Muscle layer of duodenum (tissue), 2 donors: Measurements from ENCODE around the gene SLC18A3.

Source experiments
- H3K27ac ChIP-seq: one replicate; pipeline ENCODE4 v1.7.0; 2013; ENCODE audit warnings: mild to moderate bottlenecking, low read length
- H3K27me3 ChIP-seq: one replicate; pipeline ENCODE4 v1.7.0; 2013; ENCODE audit warnings: low read depth, mild to moderate bottlenecking, control low read depth, low read length
- H3K36me3 ChIP-seq, 2 donors: one replicate each; pipeline ENCODE4 v1.7.0; 2013; ENCODE audit warnings: low read length in 2 of 2, control low read depth in 1 of 2, mild to moderate bottlenecking in 1 of 2; ENCODE audit not compliant: insufficient read depth in 2 of 2, control insufficient read depth in 1 of 2
- H3K4me1 ChIP-seq, 2 donors: one replicate each; pipeline ENCODE4 v1.7.0; 2013; ENCODE audit warnings: low read length in 2 of 2, mild to moderate bottlenecking in 2 of 2, control low read depth in 1 of 2, moderate library complexity in 1 of 2; ENCODE audit not compliant: insufficient read depth in 2 of 2, control insufficient read depth in 1 of 2
- H3K4me3 ChIP-seq, 2 donors: one replicate each; pipeline ENCODE4 v1.7.0; 2013; ENCODE audit warnings: low read length in 2 of 2, low read depth in 1 of 2, mild to moderate bottlenecking in 1 of 2
- H3K9me3 ChIP-seq, 2 donors: one replicate each; pipeline ENCODE4 v1.7.0; 2013; ENCODE audit warnings: low read length in 2 of 2, control low read depth in 1 of 2, mild to moderate bottlenecking in 1 of 2; ENCODE audit not compliant: control insufficient read depth in 1 of 2
- donor health status: healthy.

SLC18A3 gene

DNA sequence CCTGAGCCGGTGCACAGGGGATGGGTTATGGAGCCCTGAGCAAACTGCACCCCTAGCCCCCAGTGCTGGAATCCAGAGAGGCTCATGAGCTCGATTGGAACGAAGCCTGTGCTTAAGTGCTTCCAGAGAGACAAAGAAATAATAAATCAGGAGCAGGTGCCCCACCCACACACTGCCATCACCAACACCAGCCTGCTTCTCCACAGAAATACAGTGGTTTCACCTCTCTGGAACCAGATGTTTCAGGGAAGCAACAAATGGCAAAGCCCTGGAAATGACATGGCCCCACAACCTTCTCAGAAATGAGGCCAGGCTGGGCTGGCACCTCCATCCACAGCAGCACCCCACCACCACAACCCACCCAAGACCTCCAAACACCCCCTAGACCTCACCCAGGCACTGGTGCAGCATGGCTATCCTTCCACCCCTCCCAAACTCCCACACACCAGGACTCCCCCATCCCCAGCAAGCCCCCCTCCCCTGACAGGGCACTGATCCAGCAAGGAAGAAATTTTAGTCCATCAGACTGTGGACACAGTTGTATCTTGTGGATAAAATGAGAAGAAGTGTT is 4.1 kb upstream of the SLC18A3 start:
- peaks cover 0 to 19% of the 10 kb centered on the region in 2 donors for H3K4me1 ChIP-seq
- H3K27ac ChIP-seq = no peak overlapping the region
- no peaks in the 10 kb centered on the region for H3K9me3 ChIP-seq
- peaks cover 29% of the 10 kb centered on the region for H3K27me3 ChIP-seq
- H3K4me3 ChIP-seq = no peak overlapping the region
- no peaks in the 10 kb centered on the region for H3K36me3 ChIP-seq

GRCh38 chr10:49606981-49607535 is 3.1 kb upstream of the SLC18A3 start:
- H3K4me3 ChIP-seq = no peak overlapping the region
- H3K4me1 ChIP-seq = peaks cover 0 to 29% of the 10 kb centered on the region in 2 donors
- no peaks in the 10 kb centered on the region for H3K36me3 ChIP-seq
- H3K9me3 ChIP-seq = no peaks in the 10 kb centered on the region
- H3K27me3 ChIP-seq = peaks cover 40% of the 10 kb centered on the region
- no peak overlapping the region for H3K27ac ChIP-seq

- Histone ChIP-seq H3K4me1 (peaks cover 0 to 30% of the 10 kb centered on the region in 2 donors), H3K27me3 (peaks cover 52% of the 10 kb centered on the region)
These were observed 1.7 kb upstream of the SLC18A3 start for GRCh38 chr10:49608166-49609005.

DNA sequence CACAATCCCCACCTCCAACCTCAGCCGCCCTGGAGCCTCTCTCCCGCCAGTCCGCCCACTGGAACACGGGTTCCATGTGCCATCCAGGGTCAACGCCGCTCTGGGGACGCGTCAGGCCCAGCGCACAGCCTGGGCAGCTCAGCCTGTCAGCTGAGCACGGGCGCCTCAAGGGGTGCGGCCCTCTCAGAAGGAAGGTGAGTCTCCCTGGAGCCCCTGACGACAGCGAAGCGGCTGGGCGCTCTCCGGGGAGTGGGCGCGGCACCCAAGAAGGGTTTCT is 1.2 kb upstream of the SLC18A3 start:
- H3K27me3 ChIP-seq = peaks cover 55% of the 10 kb centered on the region
- no peak overlapping the region for H3K4me3 ChIP-seq
- H3K4me1 ChIP-seq = peaks cover 0 to 30% of the 10 kb centered on the region in 2 donors
- H3K36me3 ChIP-seq = no peaks in the 10 kb centered on the region
- no peaks in the 10 kb centered on the region for H3K9me3 ChIP-seq
- H3K27ac ChIP-seq = no peak overlapping the region

More at GRCh38 chr10:49608166-49609005, 1.7 kb upstream of the SLC18A3 start:
- Histone ChIP-seq H3K9me3 (no peaks in the 10 kb centered on the region), H3K36me3 (no peaks in the 10 kb centered on the region), H3K27ac (no peak overlapping the region), H3K4me3 (no peak overlapping the region)

DNA sequence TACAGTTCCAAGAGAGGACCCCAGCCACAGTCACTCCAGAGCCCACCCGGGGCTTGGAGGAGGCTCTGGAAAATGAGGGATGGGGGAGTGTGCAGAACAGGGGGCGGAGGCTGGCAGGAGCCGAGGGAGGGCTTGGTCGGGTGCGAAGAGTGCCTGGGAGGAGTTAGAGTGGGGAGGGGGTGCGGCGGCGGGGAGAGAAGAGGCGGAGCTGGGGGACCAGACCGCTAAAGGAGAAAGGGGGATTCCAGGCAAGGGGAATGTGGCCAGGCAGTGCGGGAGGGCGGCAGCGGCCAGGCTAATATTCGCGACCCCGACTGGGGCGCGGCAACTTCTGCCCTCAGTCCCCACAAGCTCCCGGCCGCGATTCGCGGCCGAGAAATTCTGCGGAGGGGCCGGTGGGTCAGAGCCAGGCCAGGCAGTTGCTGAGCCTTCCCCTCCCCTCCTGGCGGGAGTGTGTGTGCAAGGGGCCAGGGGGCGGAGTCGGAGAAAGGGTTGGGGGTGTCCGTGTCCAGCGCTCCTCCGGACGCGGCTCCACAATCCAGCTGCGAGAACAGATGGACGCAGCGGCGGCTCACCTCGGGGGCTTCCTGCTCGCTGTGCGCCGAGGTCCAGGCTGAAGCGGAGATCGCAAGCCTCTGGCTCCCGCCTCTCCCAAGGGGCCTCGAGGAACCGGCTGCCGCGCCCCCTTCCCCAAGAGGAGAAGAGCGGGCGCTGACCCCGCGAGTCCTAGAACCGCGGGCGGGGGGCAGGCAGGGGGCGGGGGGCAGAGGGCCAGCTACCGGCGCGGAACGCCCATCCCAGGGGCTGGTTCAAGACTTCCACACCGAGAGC is 612 bp upstream of the SLC18A3 start:
- H3K4me1 ChIP-seq = peaks cover 0 to 30% of the 10 kb centered on the region in 2 donors
- H3K9me3 ChIP-seq = no peaks in the 10 kb centered on the region
- no peaks in the 10 kb centered on the region for H3K36me3 ChIP-seq
- peaks cover 55% of the 10 kb centered on the region for H3K27me3 ChIP-seq
- no peak overlapping the region for H3K4me3 ChIP-seq
- no peak overlapping the region for H3K27ac ChIP-seq

- Histone ChIP-seq H3K27ac (no peak overlapping the region), H3K4me1 (peaks cover 0 to 30% of the 10 kb centered on the region in 2 donors), H3K4me3 (peak overlapping the region in 1 of 2 donors; percentile 43), H3K9me3 (no peaks in the 10 kb centered on the region), H3K36me3 (no peaks in the 10 kb centered on the region), H3K27me3 (peaks cover 58% of the 10 kb centered on the region)
These were observed 502 bp downstream of the SLC18A3 start for GRCh38 chr10:49610458-49611165.

DNA sequence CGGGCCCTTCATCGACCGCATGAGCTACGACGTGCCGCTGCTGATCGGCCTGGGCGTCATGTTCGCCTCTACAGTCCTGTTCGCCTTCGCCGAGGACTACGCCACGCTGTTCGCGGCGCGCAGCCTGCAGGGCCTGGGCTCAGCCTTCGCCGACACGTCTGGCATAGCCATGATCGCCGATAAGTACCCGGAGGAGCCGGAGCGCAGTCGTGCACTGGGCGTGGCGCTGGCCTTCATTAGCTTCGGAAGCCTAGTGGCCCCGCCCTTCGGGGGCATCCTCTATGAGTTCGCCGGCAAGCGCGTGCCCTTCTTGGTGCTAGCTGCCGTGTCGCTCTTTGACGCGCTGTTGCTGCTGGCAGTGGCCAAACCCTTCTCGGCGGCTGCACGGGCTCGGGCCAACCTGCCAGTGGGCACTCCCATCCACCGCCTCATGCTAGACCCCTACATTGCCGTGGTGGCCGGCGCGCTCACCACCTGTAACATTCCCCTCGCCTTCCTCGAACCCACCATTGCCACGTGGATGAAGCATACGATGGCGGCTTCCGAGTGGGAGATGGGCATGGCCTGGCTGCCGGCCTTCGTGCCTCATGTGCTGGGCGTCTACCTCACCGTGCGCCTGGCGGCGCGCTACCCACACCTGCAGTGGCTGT is 1.2 kb downstream of the SLC18A3 start:
- no peak overlapping the region for H3K27ac ChIP-seq
- H3K9me3 ChIP-seq = no peaks in the 10 kb centered on the region
- H3K27me3 ChIP-seq = peaks cover 58% of the 10 kb centered on the region
- H3K36me3 ChIP-seq = no peaks in the 10 kb centered on the region
- peak overlapping the region in 1 of 2 donors; percentile 43 for H3K4me3 ChIP-seq
- H3K4me1 ChIP-seq = peaks cover 0 to 30% of the 10 kb centered on the region in 2 donors

GRCh38 chr10:49611816-49612512 is 1.9 kb downstream of the SLC18A3 start:
- no peaks in the 10 kb centered on the region for H3K36me3 ChIP-seq
- H3K9me3 ChIP-seq = no peaks in the 10 kb centered on the region
- H3K27me3 ChIP-seq = peaks cover 58% of the 10 kb centered on the region
- H3K27ac ChIP-seq = no peak overlapping the region
- H3K4me3 ChIP-seq = no peak overlapping the region
- H3K4me1 ChIP-seq = peaks cover 0 to 29% of the 10 kb centered on the region in 2 donors

DNA sequence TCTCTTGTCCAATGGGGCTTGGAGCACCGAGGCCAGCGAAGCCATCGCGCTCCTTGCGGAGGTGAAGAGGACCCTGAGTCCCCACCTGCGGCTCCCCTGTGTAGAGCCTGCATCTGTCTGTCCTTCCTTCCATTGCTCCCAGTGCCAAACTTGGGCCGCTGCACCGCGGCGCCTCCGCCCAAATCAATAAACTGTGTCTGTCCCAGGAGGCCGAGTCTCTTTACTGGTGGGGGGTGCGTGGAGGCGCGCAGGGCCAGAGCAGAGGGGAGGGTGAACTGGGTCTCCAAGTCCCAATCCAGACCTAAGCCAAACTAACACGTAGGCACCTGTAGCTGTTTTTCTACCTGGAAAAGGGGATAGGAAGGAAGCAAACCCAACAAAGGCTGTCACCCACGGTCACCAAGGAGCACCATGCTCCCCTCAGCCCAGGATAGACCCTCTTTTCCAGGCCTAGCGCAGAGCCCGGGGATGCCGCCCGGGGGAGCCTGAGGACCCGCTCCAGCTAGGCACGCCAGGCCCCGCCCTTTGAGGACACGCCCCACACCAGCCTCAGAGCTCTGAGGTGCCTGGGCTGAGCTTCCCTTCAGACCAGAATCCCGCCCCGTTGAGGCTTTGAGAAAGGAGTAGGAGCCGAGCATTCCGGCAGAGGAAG is 2.5 kb downstream of the SLC18A3 start:
- Histone ChIP-seq H3K4me1 (peaks cover 0 to 26% of the 10 kb centered on the region in 2 donors), H3K4me3 (no peak overlapping the region), H3K9me3 (no peaks in the 10 kb centered on the region), H3K36me3 (no peaks in the 10 kb centered on the region), H3K27me3 (peaks cover 58% of the 10 kb centered on the region), H3K27ac (no peak overlapping the region)
